Measurements from ENCODE around the gene RAVER2. TPM values are rescaled to one million over a fixed set of nuclear protein-coding genes. Genes with fewer than 3 reads are reported as not detected.

Gene RAVER2
- total RNA-seq, 2 experiments from 2014 or later: 2.6 to 3.1 TPM

DNA sequence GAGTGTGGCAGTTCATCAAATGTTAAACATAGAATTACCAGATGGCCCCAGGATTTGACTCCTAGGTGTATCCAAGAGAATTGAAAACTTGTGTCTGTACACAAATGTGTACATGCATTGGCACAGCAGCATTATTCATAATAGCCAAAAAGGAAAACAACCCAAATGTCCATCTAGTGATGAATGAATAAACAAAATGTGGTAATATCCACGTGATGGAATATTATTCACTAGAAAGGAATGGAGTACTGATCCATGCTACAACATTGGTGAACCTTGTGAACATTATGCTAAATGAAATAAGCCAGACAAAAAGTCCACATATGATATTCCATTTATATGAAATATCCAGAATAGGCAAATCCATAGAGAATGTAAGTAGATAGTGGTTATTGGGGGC lies 77.7 kb downstream of the RAVER2 start:
- TF ChIP-seq, protein P1, sequence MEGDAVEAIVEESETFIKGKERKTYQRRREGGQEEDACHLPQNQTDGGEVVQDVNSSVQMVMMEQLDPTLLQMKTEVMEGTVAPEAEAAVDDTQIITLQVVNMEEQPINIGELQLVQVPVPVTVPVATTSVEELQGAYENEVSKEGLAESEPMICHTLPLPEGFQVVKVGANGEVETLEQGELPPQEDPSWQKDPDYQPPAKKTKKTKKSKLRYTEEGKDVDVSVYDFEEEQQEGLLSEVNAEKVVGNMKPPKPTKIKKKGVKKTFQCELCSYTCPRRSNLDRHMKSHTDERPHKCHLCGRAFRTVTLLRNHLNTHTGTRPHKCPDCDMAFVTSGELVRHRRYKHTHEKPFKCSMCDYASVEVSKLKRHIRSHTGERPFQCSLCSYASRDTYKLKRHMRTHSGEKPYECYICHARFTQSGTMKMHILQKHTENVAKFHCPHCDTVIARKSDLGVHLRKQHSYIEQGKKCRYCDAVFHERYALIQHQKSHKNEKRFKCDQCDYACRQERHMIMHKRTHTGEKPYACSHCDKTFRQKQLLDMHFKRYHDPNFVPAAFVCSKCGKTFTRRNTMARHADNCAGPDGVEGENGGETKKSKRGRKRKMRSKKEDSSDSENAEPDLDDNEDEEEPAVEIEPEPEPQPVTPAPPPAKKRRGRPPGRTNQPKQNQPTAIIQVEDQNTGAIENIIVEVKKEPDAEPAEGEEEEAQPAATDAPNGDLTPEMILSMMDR (IDR thresholded peaks at IDR 0.05): no peak
- ChIA-PET POLR2A (no interaction called here), CTCF (interaction anchor here (0.9 to 2.0 kb wide), 9 partner anchors 15 to 553 kb away, joined by 3 to 13 read pairs (median 5); partner anchors contain the start of gene RAVER2)
- no peak for DNase-seq
- H3K4me1 Mint-ChIP-seq (ENCODE audit: low read depth): peaks cover 19% of the 10 kb centered on the region
- intact Hi-C loops (cut with micrococcal nuclease): loop anchor here (10.0 kb wide), 1 partner anchor 558 kb away; no protein-coding TSS in a partner anchor
- no peak overlapping the region for H3K27ac Mint-ChIP-seq
- H3K4me3 Mint-ChIP-seq: no peak overlapping the region
- H3K27me3 Mint-ChIP-seq: no peaks in the 10 kb centered on the region
- no peaks in the 10 kb centered on the region for H3K36me3 Mint-ChIP-seq (ENCODE audit: low read depth)
- no peak for ATAC-seq
- H3K9me3 Mint-ChIP-seq: no peaks in the 10 kb centered on the region

DNA sequence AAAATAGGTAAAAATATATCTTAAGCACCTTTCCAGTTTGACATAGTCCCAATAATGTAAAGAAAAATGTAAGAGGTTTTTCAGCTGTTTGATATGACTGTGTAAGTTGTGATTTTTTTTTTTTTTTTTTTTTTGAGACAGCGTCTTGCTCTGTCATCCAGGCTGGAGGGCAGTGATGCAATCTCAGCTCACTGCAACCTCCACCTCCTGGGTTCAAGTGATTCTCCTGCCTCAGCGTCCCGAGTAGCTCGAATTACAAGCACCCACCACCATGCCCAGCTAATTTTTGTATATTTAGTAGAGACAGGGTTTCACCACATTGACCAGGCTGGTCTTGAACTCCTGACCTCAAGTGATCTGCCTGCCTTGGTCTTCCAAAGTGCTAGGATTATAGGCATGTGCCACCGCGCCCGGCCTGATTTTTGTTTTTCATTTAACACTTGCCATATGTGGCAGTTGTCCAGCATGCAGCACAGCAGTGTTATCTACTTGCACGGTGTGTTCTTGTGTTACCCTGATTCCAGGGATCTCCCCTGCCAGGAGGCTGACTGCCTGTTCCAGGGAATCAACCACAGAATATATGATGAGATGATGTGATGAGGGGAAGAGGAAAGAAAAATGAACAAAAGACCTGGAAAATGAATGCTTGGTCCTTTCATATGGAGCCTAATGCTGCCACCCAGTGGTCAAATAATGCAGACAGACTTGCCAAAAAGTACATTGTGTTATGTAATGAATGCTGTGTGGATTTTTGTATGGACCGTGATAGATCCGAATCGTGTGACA lies 79.0 kb downstream of the RAVER2 start:
- no peaks in the 10 kb centered on the region for H3K9me3 Mint-ChIP-seq
- TF ChIP-seq, protein P1 (IDR thresholded peaks at IDR 0.05): peak; percentile 90
- intact Hi-C loops (cut with micrococcal nuclease): loop anchor here (2.0 to 10.0 kb wide), 2 partner anchors 137 to 559 kb away; no protein-coding TSS in a partner anchor
- no peak overlapping the region for H3K4me3 Mint-ChIP-seq
- no peaks in the 10 kb centered on the region for H3K36me3 Mint-ChIP-seq (ENCODE audit: low read depth)
- no peak overlapping the region for H3K27ac Mint-ChIP-seq
- CTCF ChIA-PET: interaction anchor here (0.7 to 2.7 kb wide), 32 partner anchors 8 to 558 kb away, joined by 3 to 13 read pairs (median 5); partner anchors contain the start of gene RAVER2
- DNase-seq: peak; percentile 81
- POLR2A ChIA-PET: no interaction called here
- H3K4me1 Mint-ChIP-seq (ENCODE audit: low read depth): peaks cover 30% of the 10 kb centered on the region
- no peaks in the 10 kb centered on the region for H3K27me3 Mint-ChIP-seq
- no peak for ATAC-seq

DNA sequence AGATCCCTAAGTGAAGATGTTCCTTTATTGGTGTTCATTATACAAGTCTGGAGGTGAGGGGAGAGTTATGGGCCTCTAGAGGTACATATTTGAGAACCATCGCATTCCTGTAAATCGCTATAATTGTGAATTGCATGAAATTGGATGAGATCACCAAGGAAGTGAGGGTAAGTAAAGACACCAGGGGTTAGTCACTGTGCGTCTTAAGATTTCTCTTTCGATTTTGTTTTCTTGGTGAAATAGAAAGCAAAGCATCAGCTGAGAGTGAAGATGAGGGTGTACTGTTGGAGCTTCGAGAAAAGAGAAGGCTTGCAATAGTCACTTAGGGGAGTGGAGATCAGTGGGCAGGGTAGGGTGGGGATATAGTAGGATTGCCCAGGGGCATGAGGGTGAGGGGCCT lies 82.1 kb downstream of the RAVER2 start:
- DNase-seq (no peak), ATAC-seq (peak; percentile 88)
- ChIA-PET POLR2A (interaction anchor here (0.9 to 1.4 kb wide), 2 partner anchors 35 to 85 kb away, joined by 3 read pairs; no protein-coding TSS in a partner anchor), CTCF (interaction anchor here (0.7 to 2.3 kb wide), 6 partner anchors 59 to 248 kb away, joined by 3 to 7 read pairs (median 3); partner anchors contain the start of gene RAVER2)
- Mint-ChIP-seq H3K4me3 (peak overlapping the region; percentile 1), H3K27ac (peak overlapping the region; percentile 84), H3K27me3 (no peaks in the 10 kb centered on the region), H3K9me3 (no peaks in the 10 kb centered on the region), H3K36me3 (ENCODE audit: low read depth) (no peaks in the 10 kb centered on the region), H3K4me1 (ENCODE audit: low read depth) (peaks cover 43% of the 10 kb centered on the region)
- intact Hi-C loops (cut with micrococcal nuclease): loop anchor here (5.0 to 10.0 kb wide), 2 partner anchors 80 to 562 kb away; partner anchors contain the start of gene RAVER2
- TF ChIP-seq, protein P1 (IDR thresholded peaks at IDR 0.05): no peak

DNA sequence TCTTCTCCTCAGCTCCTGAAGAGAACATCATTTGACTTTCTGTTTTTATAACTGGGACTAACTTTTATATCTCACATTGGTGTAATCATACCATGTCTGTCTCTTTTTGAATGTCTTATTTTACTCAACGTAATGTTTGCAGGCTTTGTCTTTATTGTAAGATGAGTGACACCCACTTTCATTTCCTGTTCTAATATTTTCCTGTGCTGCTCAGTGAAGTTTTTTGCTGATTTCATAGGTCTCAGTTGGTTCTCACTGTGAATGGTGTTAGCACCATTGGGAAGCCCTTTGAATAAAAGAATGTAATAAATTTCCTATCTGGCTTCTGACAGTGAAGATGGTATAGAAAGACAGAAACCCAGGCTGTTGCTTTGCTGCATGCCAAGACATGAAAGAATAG lies 84.0 kb downstream of the RAVER2 start:
- Mint-ChIP-seq H3K27ac (peak overlapping the region; percentile 65), H3K4me3 (no peak overlapping the region), H3K9me3 (no peaks in the 10 kb centered on the region), H3K27me3 (no peaks in the 10 kb centered on the region), H3K4me1 (ENCODE audit: low read depth) (peaks cover 43% of the 10 kb centered on the region), H3K36me3 (ENCODE audit: low read depth) (peaks cover 6% of the 10 kb centered on the region)
- intact Hi-C loops (cut with micrococcal nuclease): loop anchor here (5.0 to 10.0 kb wide), 2 partner anchors 82 to 564 kb away; partner anchors contain the start of gene RAVER2
- DNase-seq (no peak), ATAC-seq (peak; percentile 37)
- CTCF ChIA-PET: interaction anchor here (1.1 to 2.3 kb wide), 3 partner anchors 59 to 859 kb away, joined by 3 to 7 read pairs (median 3); no protein-coding TSS in a partner anchor
- POLR2A ChIA-PET: interaction anchor here (1.1 kb wide), 1 partner anchor 138 kb away, joined by 5 read pairs; the partner anchor contains the start of gene JAK1
- TF ChIP-seq, protein P1 (IDR thresholded peaks at IDR 0.05): no peak

Data from activated CD8-positive, alpha-beta T cell treated with anti-CD3 and anti-CD28 coated beads for 36 hours (primary cell).